ENCODE measurements around the gene ATE1.

Gene ATE1

GRCh38 chr10:121732172-121732571 is 195.7 kb downstream of the ATE1 start:
- TF ChIP-seq CTCF (IDR thresholded peaks at IDR 0.05), result no peak

GRCh38 chr10:121724282-121724681 is 203.5 kb downstream of the ATE1 start:
- no peak for TF ChIP-seq CTCF (IDR thresholded peaks at IDR 0.05)

- no peak for TF ChIP-seq CTCF (IDR thresholded peaks at IDR 0.05)
Observed at GRCh38 chr10:121722665-121723064, 205.2 kb downstream of the ATE1 start.

GRCh38 chr10:121721257-121721656 is 206.6 kb downstream of the ATE1 start:
- no peak for TF ChIP-seq CTCF (IDR thresholded peaks at IDR 0.05)

- TF ChIP-seq CTCF (IDR thresholded peaks at IDR 0.05), result no peak
Observed at GRCh38 chr10:121715969-121716368, 211.9 kb downstream of the ATE1 start.

GRCh38 chr10:121715076-121715475 is 212.8 kb downstream of the ATE1 start:
- TF ChIP-seq CTCF (IDR thresholded peaks at IDR 0.05), result no peak

GRCh38 chr10:121713486-121713885 is 214.3 kb downstream of the ATE1 start:
- no peak for TF ChIP-seq CTCF (IDR thresholded peaks at IDR 0.05)

GRCh38 chr10:121710971-121711370 is 216.9 kb downstream of the ATE1 start:
- TF ChIP-seq CTCF (IDR thresholded peaks at IDR 0.05), result no peak
